HCT116 (cell line): ENCODE results near the gene SOCS7. TPM values are rescaled to one million over a fixed set of nuclear protein-coding genes. Genes with fewer than 3 reads are reported as not detected.

Experiments
- ATAC-seq: fragments of 200-7000 bp; cut with Tn5 transposase; 2 replicates; pipeline ENCODE4 v1.9.1; 2020; ENCODE audit warnings: mild to moderate bottlenecking, moderate library complexity
- BruUV-seq: library from RNA; stranded (reverse); fragments of 400-500 nt; replicated peaks from 2 replicates; lab custom pipeline; 2021; lab: Mats Ljungman, UMichigan
- CTCF ChIA-PET: fragments of 300-600 bp; sonication (Branson Sonifier 250); formaldehyde crosslinking; loops from one replicate; lab custom pipeline; 2021; ENCODE audit warnings: antibody characterized with exemption; lab: Charles Lee
- POLR2A ChIA-PET: fragments of 300-600, 350-600 bp; sonication (Branson Sonifier 250); formaldehyde crosslinking; loops from one replicate; lab custom pipeline; 2021; ENCODE audit warnings: antibody characterized with exemption; lab: Charles Lee
- RAD21 ChIA-PET, 2 experiments: fragments of 300-600 bp; sonication (Branson Sonifier 250); formaldehyde crosslinking; loops; one replicate each; lab custom pipeline; 2023; ENCODE audit warnings: low total read pairs in 2 of 2; ENCODE audit not compliant: uncharacterized antibody in 2 of 2, unreplicated experiment in 2 of 2, low non-redundant PET in 1 of 2; lab: Charles Lee
- DNase-seq: peaks from one replicate; pipeline ENCODE4 v3.0.0-alpha.2; 2010; ENCODE audit warnings: low read depth, low spot score
- H2AFZ ChIP-seq: fragments of 200-600 bp; shearing (Covaris generic), sonication (generic); 2 replicates; pipeline ENCODE4 v1.6.1; 2017; ENCODE audit warnings: low read depth, mixed run types, mixed read lengths, antibody characterized with exemption, low read length; ENCODE audit not compliant: poor library complexity, severe bottlenecking
- H3K27ac ChIP-seq: 2 replicates; pipeline ENCODE4 v1.5.1; 2012; ENCODE audit warnings: low read depth, low read length
- H3K27me3 ChIP-seq: fragments of 200-600 bp; sonication (generic); 2 replicates; pipeline ENCODE4 v1.6.1; 2016; ENCODE audit warnings: mixed run types, low read length, mixed read lengths; ENCODE audit not compliant: insufficient read depth
- H3K36me3 ChIP-seq, 2 experiments: fragments of 200-500 bp in 1 of 2; fragments of 200-600 bp in 1 of 2; sonication (Bioruptor generic) in 1 of 2; sonication (generic) in 1 of 2; 2 replicates each; pipeline versions ENCODE4 v1.5.1 to v1.6.1; 2014 to 2016; ENCODE audit warnings: low read length in 2 of 2, inconsistent platforms in 1 of 2, mixed read lengths in 1 of 2, mixed run types in 1 of 2; ENCODE audit not compliant: insufficient read depth in 2 of 2, control insufficient read depth in 1 of 2
- H3K4me1 ChIP-seq, 2 experiments: fragments of 200-600 bp in 1 of 2; sonication (generic) in 1 of 2; 2 replicates each; pipeline versions ENCODE4 v1.5.1 to v1.6.1; 2012 to 2017; ENCODE audit warnings: low read length in 2 of 2, inconsistent platforms in 1 of 2, mild to moderate bottlenecking in 1 of 2, mixed read lengths in 1 of 2, mixed run types in 1 of 2, moderate library complexity in 1 of 2; ENCODE audit not compliant: insufficient read depth in 2 of 2, control insufficient read depth in 1 of 2
- H3K4me2 ChIP-seq: fragments of 200-600 bp; sonication (generic); 2 replicates; pipeline ENCODE4 v1.6.1; 2017; ENCODE audit warnings: mixed run types, low read length, mixed read lengths
- H3K4me3 ChIP-seq, 2 experiments: fragments of 200-600 bp in 1 of 2; sonication (generic) in 1 of 2; replicated peaks in 1 of 2; 2 replicates each; pipeline ENCODE4 v1.5.1; 2011 to 2016; ENCODE audit warnings: low read length in 2 of 2, control low read depth in 1 of 2, low read depth in 1 of 2, mild to moderate bottlenecking in 1 of 2, mixed read lengths in 1 of 2, mixed run types in 1 of 2
- H3K79me2 ChIP-seq: fragments of 200-600 bp; sonication (generic); 2 replicates; pipeline ENCODE4 v1.6.1; 2017; ENCODE audit warnings: mild to moderate bottlenecking, mixed run types, low read length, moderate library complexity, mixed read lengths; ENCODE audit not compliant: insufficient read depth
- H3K9ac ChIP-seq: fragments of 200-600 bp; sonication (generic); 2 replicates; pipeline ENCODE4 v1.6.1; 2016; ENCODE audit warnings: low read length, mixed read lengths
- H3K9me2 ChIP-seq: fragments of 200-600 bp; sonication (generic), shearing (Covaris generic); 2 replicates; pipeline ENCODE4 v1.6.1; 2017; ENCODE audit warnings: mixed run types, mild to moderate bottlenecking, moderate library complexity; ENCODE audit not compliant: insufficient read depth
- H3K9me3 ChIP-seq, 2 experiments: fragments of 200-500 bp in 1 of 2; fragments of 200-600 bp in 1 of 2; sonication (Bioruptor generic) in 1 of 2; sonication (generic) in 1 of 2; 2 replicates each; pipeline ENCODE4 v1.6.1; 2014 to 2017; ENCODE audit warnings: low read length in 2 of 2, mixed read lengths in 2 of 2, inconsistent platforms in 1 of 2, low read depth in 1 of 2, mild to moderate bottlenecking in 1 of 2, mixed run types in 1 of 2, moderate library complexity in 1 of 2; ENCODE audit not compliant: control insufficient read depth in 1 of 2, insufficient read depth in 1 of 2
- H4K20me1 ChIP-seq: fragments of 200-600 bp; sonication (generic), shearing (Covaris generic); 2 replicates; pipeline ENCODE4 v1.6.1; 2017; ENCODE audit warnings: mixed run types, mild to moderate bottlenecking, moderate library complexity; ENCODE audit not compliant: insufficient read depth
- CEBPB ChIP-seq: IDR thresholded peaks from 2 replicates; pipeline ENCODE4 v1.6.1; 2012; ENCODE audit warnings: low read depth
- EGR1 ChIP-seq: IDR thresholded peaks from 2 replicates; pipeline ENCODE4 v1.6.1; 2012; ENCODE audit warnings: low read depth
- ELF1 ChIP-seq: IDR thresholded peaks from 2 replicates; pipeline ENCODE4 v1.6.1; 2012; ENCODE audit warnings: low read depth, borderline replicate concordance
- FOSL1 ChIP-seq: IDR thresholded peaks from 2 replicates; pipeline ENCODE4 v1.6.1; 2012; ENCODE audit warnings: low read depth
- MAX ChIP-seq: IDR thresholded peaks from 2 replicates; pipeline ENCODE4 v1.6.1; 2012
- POLR2A ChIP-seq: IDR thresholded peaks from 2 replicates; pipeline ENCODE4 v1.7.0; 2011; ENCODE audit warnings: borderline replicate concordance; ENCODE audit not compliant: insufficient read depth, insufficient read length; ENCODE audit errors: extremely low read depth
- REST ChIP-seq: IDR thresholded peaks from 2 replicates; pipeline ENCODE4 v1.6.1; 2012; ENCODE audit warnings: low read depth
- SP1 ChIP-seq: IDR thresholded peaks from 2 replicates; pipeline ENCODE4 v1.6.1; 2012; ENCODE audit warnings: low read depth
- SRF ChIP-seq: IDR thresholded peaks from 2 replicates; pipeline ENCODE4 v1.6.1; 2012; ENCODE audit warnings: low read depth
- TCF7L2 ChIP-seq: IDR thresholded peaks from 2 replicates; pipeline ENCODE4 v1.7.0; 2011; ENCODE audit warnings: borderline replicate concordance, inconsistent platforms; ENCODE audit not compliant: insufficient read depth, insufficient read length; ENCODE audit errors: extremely low read depth
- YY1 ChIP-seq: IDR thresholded peaks from 2 replicates; pipeline ENCODE4 v1.6.1; 2011; ENCODE audit warnings: low read length, low read depth, moderate library complexity, mild to moderate bottlenecking; ENCODE audit not compliant: insufficient replicate concordance; ENCODE audit errors: extremely low read depth
- ZFX ChIP-seq: fragments of 450-650 bp; IDR thresholded peaks from 2 replicates; pipeline ENCODE4 v1.6.1; 2017
- ZNF274 ChIP-seq: fragments of 200-500 bp; sonication (Bioruptor generic); IDR thresholded peaks from 2 replicates; pipeline ENCODE4 v1.6.1; 2014; ENCODE audit warnings: mild to moderate bottlenecking, low read depth, low read length, inconsistent platforms
- intact Hi-C: fragments of 100-400 bp; cut with micrococcal nuclease; formaldehyde crosslinking; loops from 2 replicates; pipeline ENCODE4 v1.10.0; 2022
- total RNA-seq: library from RNA; stranded (reverse); gene quantifications from one replicate; pipeline ENCODE4 v1.2.1, GENCODE V29; 2021; ENCODE audit not compliant: unreplicated experiment

The SOCS7 gene
- total RNA-seq, 1 experiment from 2014 or later, result 49.9 TPM

- Histone ChIP-seq H4K20me1 (no peaks in the 10 kb centered on the region), H3K9ac (no peak overlapping the region), H3K4me3 (no peak overlapping the region), H3K4me1 (peaks cover 5 to 9% of the 10 kb centered on the region in 2 experiments), H3K27ac (no peak overlapping the region), H3K9me2 (no peaks in the 10 kb centered on the region), H2AFZ (no peak overlapping the region), H3K79me2 (no peaks in the 10 kb centered on the region), H3K27me3 (no peaks in the 10 kb centered on the region), H3K36me3 (no peaks in the 10 kb centered on the region), H3K9me3 (no peaks in the 10 kb centered on the region), H3K4me2 (no peak overlapping the region)
- ChIA-PET RAD21 (no interaction called here), POLR2A (no interaction called here), CTCF (no interaction called here)
- intact Hi-C loops, result no loop called here
- ATAC-seq (no peak), DNase-seq (no peak)
- BruUV-seq, result no TSS peak
- TF ChIP-seq YY1, result no peak
- no peak for TF ChIP-seq ELF1
- no peak for TF ChIP-seq TCF7L2
- no peak for TF ChIP-seq FOSL1
- no peak for TF ChIP-seq CEBPB
- TF ChIP-seq SP1, result no peak
Observed at GRCh38 chr17:38420518-38420917, 68.9 kb downstream of the SOCS7 start.

GRCh38 chr17:38421171-38421841 is 69.7 kb downstream of the SOCS7 start:
- TF ChIP-seq MAX (no peak), CEBPB (no peak), SRF (no peak), FOSL1 (no peak), EGR1 (no peak), POLR2A (no peak), REST (no peak), ZNF274 (no peak), ELF1 (no peak), ZFX (no peak)
- ChIA-PET RAD21 (no interaction called here), POLR2A (no interaction called here), CTCF (interaction anchor here (1.1 to 1.4 kb wide), 2 partner anchors 20 to 116 kb away, joined by 3 to 4 read pairs; no protein-coding TSS in a partner anchor)
- Histone ChIP-seq H3K9me2 (no peaks in the 10 kb centered on the region), H3K79me2 (no peaks in the 10 kb centered on the region), H3K36me3 (no peaks in the 10 kb centered on the region), H3K9ac (no peak overlapping the region), H2AFZ (no peak overlapping the region), H3K27me3 (no peaks in the 10 kb centered on the region), H3K27ac (no peak overlapping the region), H3K9me3 (no peaks in the 10 kb centered on the region), H4K20me1 (no peaks in the 10 kb centered on the region), H3K4me3 (no peak overlapping the region), H3K4me2 (no peak overlapping the region), H3K4me1 (peaks cover 0 to 13% of the 10 kb centered on the region in 2 experiments; a peak in 1 of 4 replicates)
- intact Hi-C loops, result no loop called here
- no peak for DNase-seq
- ATAC-seq, result no peak
- BruUV-seq, result no TSS peak
